Fibroblast of lung (primary cell): ENCODE data around the gene CD83. TPM values are rescaled to one million over a fixed set of nuclear protein-coding genes. Genes with fewer than 3 reads are reported as not detected.

Source experiments
- DNase-seq, 2 donors: peaks; one replicate each; pipeline versions ENCODE4 v3.0.0 to v3.0.0-alpha.2; 2010; ENCODE audit warnings: low read depth in 2 of 2
- H2AFZ ChIP-seq: 2 replicates; pipeline ENCODE4 v1.5.1; 2012; ENCODE audit warnings: low read length, control low read depth, inconsistent platforms
- H3K27ac ChIP-seq: 2 replicates; pipeline ENCODE4 v1.5.1; 2011; ENCODE audit warnings: low read length, control low read depth; ENCODE audit not compliant: insufficient read depth
- H3K27me3 ChIP-seq: 2 replicates; pipeline ENCODE4 v1.5.1; 2011; ENCODE audit warnings: mild to moderate bottlenecking, low read length; ENCODE audit not compliant: control insufficient read depth, insufficient read depth
- H3K36me3 ChIP-seq: 2 replicates; pipeline ENCODE4 v1.5.1; 2011; ENCODE audit warnings: low read length; ENCODE audit not compliant: control insufficient read depth, insufficient read depth
- H3K4me1 ChIP-seq: 2 replicates; pipeline ENCODE4 v1.5.1; 2011; ENCODE audit warnings: low read length; ENCODE audit not compliant: control insufficient read depth, insufficient read depth; ENCODE audit errors: extremely low read depth
- H3K4me2 ChIP-seq: 2 replicates; pipeline ENCODE4 v1.5.1; 2011; ENCODE audit warnings: low read length, control low read depth; ENCODE audit not compliant: insufficient read depth; ENCODE audit errors: extremely low read depth
- H3K4me3 ChIP-seq, 4 experiments: fragments of 200-600 bp in 1 of 4; sonication (generic) in 1 of 4; replicated peaks in 1 of 4; 2 replicates each; pipeline ENCODE4 v1.5.1; 2011 to 2016; ENCODE audit warnings: low read length in 4 of 4, low read depth in 3 of 4, mild to moderate bottlenecking in 3 of 4, control low read depth in 2 of 4, inconsistent platforms in 1 of 4, mixed read lengths in 1 of 4; ENCODE audit not compliant: insufficient read depth in 1 of 4; ENCODE audit errors: control extremely low read depth in 1 of 4
- H3K79me2 ChIP-seq: 2 replicates; pipeline ENCODE4 v1.5.1; 2012; ENCODE audit warnings: mild to moderate bottlenecking, low read length, inconsistent platforms; ENCODE audit not compliant: control insufficient read depth, insufficient read depth
- H3K9ac ChIP-seq: 2 replicates; pipeline ENCODE4 v1.5.1; 2011; ENCODE audit warnings: mild to moderate bottlenecking, low read length, control low read depth; ENCODE audit not compliant: insufficient read depth
- H3K9me3 ChIP-seq: 2 replicates; pipeline ENCODE4 v1.5.1; 2012; ENCODE audit warnings: low read depth, low read length; ENCODE audit not compliant: control insufficient read depth, insufficient read depth
- H4K20me1 ChIP-seq: 2 replicates; pipeline ENCODE4 v1.5.1; 2011; ENCODE audit warnings: low read length; ENCODE audit not compliant: control insufficient read depth, insufficient read depth; ENCODE audit errors: extremely low read depth
- EZH2 ChIP-seq: IDR thresholded peaks from 2 replicates; pipeline ENCODE4 v1.5.1; 2012; ENCODE audit warnings: low read length, control low read depth, mild to moderate bottlenecking; ENCODE audit errors: missing control alignments
- polyA plus RNA-seq, 2 donors: library from polyadenylated mRNA; depleted of rRNA in 1 of 2; stranded (reverse) in 1 of 2; unstranded in 1 of 2; fragments of >200 nt; gene quantifications; 2 replicates each; pipeline ENCODE4 v1.2.1, GENCODE V29; 2011 to 2012; ENCODE audit warnings: missing spikeins in 1 of 2
- total RNA-seq: library from RNA; depleted of rRNA; stranded (reverse); fragments of >200 nt; gene quantifications from 2 replicates; pipeline ENCODE4 v1.2.1, GENCODE V29; 2014
- TF ChIP-seq, protein P1 (sequence below), 2 donors: IDR thresholded peaks in 1 of 2; conservative IDR thresholded peaks in 1 of 2; 1 replicate in 1 of 2; 2 replicates in 1 of 2; pipeline ENCODE4 v1.5.1; 2011 to 2012; ENCODE audit warnings: low read length in 2 of 2, control low read depth in 1 of 2, inconsistent platforms in 1 of 2, low read depth in 1 of 2, mild to moderate bottlenecking in 1 of 2

CD83 gene
- total and polyA plus RNA-seq, 2 donors (not counting 1 experiment from before 2014, with no cell fraction given): 2.1 to 5.0 TPM

GRCh38 chr6:14134211-14134910 is 16.8 kb downstream of the CD83 start:
- TF ChIP-seq, protein P1, sequence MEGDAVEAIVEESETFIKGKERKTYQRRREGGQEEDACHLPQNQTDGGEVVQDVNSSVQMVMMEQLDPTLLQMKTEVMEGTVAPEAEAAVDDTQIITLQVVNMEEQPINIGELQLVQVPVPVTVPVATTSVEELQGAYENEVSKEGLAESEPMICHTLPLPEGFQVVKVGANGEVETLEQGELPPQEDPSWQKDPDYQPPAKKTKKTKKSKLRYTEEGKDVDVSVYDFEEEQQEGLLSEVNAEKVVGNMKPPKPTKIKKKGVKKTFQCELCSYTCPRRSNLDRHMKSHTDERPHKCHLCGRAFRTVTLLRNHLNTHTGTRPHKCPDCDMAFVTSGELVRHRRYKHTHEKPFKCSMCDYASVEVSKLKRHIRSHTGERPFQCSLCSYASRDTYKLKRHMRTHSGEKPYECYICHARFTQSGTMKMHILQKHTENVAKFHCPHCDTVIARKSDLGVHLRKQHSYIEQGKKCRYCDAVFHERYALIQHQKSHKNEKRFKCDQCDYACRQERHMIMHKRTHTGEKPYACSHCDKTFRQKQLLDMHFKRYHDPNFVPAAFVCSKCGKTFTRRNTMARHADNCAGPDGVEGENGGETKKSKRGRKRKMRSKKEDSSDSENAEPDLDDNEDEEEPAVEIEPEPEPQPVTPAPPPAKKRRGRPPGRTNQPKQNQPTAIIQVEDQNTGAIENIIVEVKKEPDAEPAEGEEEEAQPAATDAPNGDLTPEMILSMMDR (conservative IDR thresholded peaks at IDR 0.05 in 1 of 2, IDR thresholded peaks at IDR 0.05 in 1 of 2; ENCODE audit: low read depth in 1 of 2, low read length in 2 of 2): no peak
- no peak for TF ChIP-seq EZH2
- Histone ChIP-seq H4K20me1 (no peaks in the 10 kb centered on the region), H3K79me2 (no peaks in the 10 kb centered on the region), H3K36me3 (no peaks in the 10 kb centered on the region), H3K9ac (no peak overlapping the region), H2AFZ (no peak overlapping the region), H3K9me3 (no peaks in the 10 kb centered on the region), H3K27ac (no peak overlapping the region), H3K4me2 (no peak overlapping the region), H3K27me3 (no peaks in the 10 kb centered on the region), H3K4me1 (no peaks in the 10 kb centered on the region), H3K4me3 (no peak overlapping the region)
- no peak for DNase-seq

GRCh38 chr6:14135893-14136539 is 18.4 kb downstream of the CD83 start:
- H3K4me1 ChIP-seq: no peaks in the 10 kb centered on the region
- no peak overlapping the region for H3K9ac ChIP-seq
- no peak overlapping the region for H3K27ac ChIP-seq
- H3K4me2 ChIP-seq: no peak overlapping the region
- H3K9me3 ChIP-seq: no peaks in the 10 kb centered on the region
- H3K79me2 ChIP-seq: no peaks in the 10 kb centered on the region
- H4K20me1 ChIP-seq: no peaks in the 10 kb centered on the region
- H3K36me3 ChIP-seq: no peaks in the 10 kb centered on the region
- TF ChIP-seq, protein P1 (conservative IDR thresholded peaks at IDR 0.05 in 1 of 2, IDR thresholded peaks at IDR 0.05 in 1 of 2; ENCODE audit: low read depth in 1 of 2, low read length in 2 of 2): no peak
- TF ChIP-seq EZH2: no peak
- DNase-seq: no peak
- no peak overlapping the region for H2AFZ ChIP-seq
- no peaks in the 10 kb centered on the region for H3K27me3 ChIP-seq
- H3K4me3 ChIP-seq: no peak overlapping the region

DNA sequence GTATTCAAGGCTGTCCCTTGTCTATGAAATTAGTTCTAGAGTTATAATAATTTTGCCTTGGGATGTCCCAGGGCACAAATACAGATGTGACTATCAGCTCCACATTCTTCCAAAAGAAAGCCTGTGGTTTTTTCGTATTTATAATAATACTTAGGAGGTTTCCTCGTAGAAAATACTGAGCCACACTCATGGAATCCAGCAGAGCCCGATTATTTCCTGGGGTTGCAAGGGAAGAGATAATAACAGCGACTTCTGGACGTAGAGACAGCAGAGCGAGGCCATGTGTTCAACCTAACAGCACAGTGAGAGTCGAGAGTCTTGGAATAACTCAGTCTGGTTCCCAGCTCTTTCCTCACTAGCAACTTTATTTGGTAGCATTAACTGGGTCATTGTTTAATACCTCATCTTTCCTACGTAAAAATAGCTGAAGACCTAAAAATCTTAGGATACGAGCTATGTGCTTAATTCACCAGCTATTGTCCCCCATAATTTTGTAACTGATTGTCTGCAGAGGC is 21.2 kb downstream of the CD83 start:
- H3K4me2 ChIP-seq: no peak overlapping the region
- no peak overlapping the region for H3K27ac ChIP-seq
- no peak overlapping the region for H2AFZ ChIP-seq
- no peaks in the 10 kb centered on the region for H3K4me1 ChIP-seq
- H3K36me3 ChIP-seq: no peaks in the 10 kb centered on the region
- no peak overlapping the region for H3K9ac ChIP-seq
- H4K20me1 ChIP-seq: no peaks in the 10 kb centered on the region
- DNase-seq: no peak
- TF ChIP-seq, protein P1 (conservative IDR thresholded peaks at IDR 0.05 in 1 of 2, IDR thresholded peaks at IDR 0.05 in 1 of 2; ENCODE audit: low read depth in 1 of 2, low read length in 2 of 2): no peak
- TF ChIP-seq EZH2: no peak
- H3K79me2 ChIP-seq: no peaks in the 10 kb centered on the region
- H3K9me3 ChIP-seq: no peaks in the 10 kb centered on the region
- H3K4me3 ChIP-seq: no peak overlapping the region
- no peaks in the 10 kb centered on the region for H3K27me3 ChIP-seq
